Cardiac ventricle fibroblast (primary cell): ENCODE data around the gene LHX8. TPM values are rescaled to one million over a fixed set of nuclear protein-coding genes. Genes with fewer than 3 reads are reported as not detected.

Experiments used
- total RNA-seq: library from RNA; depleted of rRNA; stranded (reverse); fragments of >200 nt; gene quantifications from 2 replicates; pipeline ENCODE4 v1.2.3, GENCODE V29; 2015

LHX8 gene
- total RNA-seq = not detected in 2 replicates

GRCh38 chr1:75133750-75134646, at the start of gene LHX8:
Gene LHX8 (plus strand): TSS chr1:75134388. CDS start chr1:75136615, 2,227 bp downstream.

